Measurements from ENCODE around the gene SELENOW.

The SELENOW gene

GRCh38 chr19:47832723-47833122, 54.2 kb downstream of the SELENOW start:
- DNase-seq: no peak

Data from OCI-M1 (cell line).